ENCODE data around the gene TRAM2. TPM values are rescaled to one million over a fixed set of nuclear protein-coding genes. Genes with fewer than 3 reads are reported as not detected.

Gene TRAM2
- total RNA-seq, 2 donors from 2014 or later = 19.1 to 21.2 TPM

- TF ChIP-seq CTCF (IDR thresholded peaks at IDR 0.05) = no peak
- no peaks in the 10 kb centered on the region for H3K9me3 ChIP-seq
Observed at GRCh38 chr6:52527436-52527835, 49.4 kb downstream of the TRAM2 start.

GRCh38 chr6:52526634-52527033 is 50.2 kb downstream of the TRAM2 start:
- intact Hi-C loops (cut with DNase I) = no loop called here
- Histone ChIP-seq H3K9ac (ENCODE audit: low read depth in 2 of 2, low read length in 2 of 2) (no peak overlapping the region), H3K9me3 (no peaks in the 10 kb centered on the region), H3K4me3 (no peak overlapping the region), H3K27me3 (no peaks in the 10 kb centered on the region), H3K4me1 (peaks cover 4% of the 10 kb centered on the region), H3K36me3 (no peaks in the 10 kb centered on the region), H3K27ac (no peak overlapping the region)
- TF ChIP-seq CTCF (IDR thresholded peaks at IDR 0.05) = no peak
- no peak for DNase-seq

More at GRCh38 chr6:52527436-52527835, 49.4 kb downstream of the TRAM2 start:
- no peaks in the 10 kb centered on the region for H3K27me3 ChIP-seq
- peaks cover 4% of the 10 kb centered on the region for H3K4me1 ChIP-seq
- no peak overlapping the region for H3K9ac ChIP-seq (ENCODE audit: low read depth in 2 of 2, low read length in 2 of 2)
- DNase-seq = no peak
- intact Hi-C loops (cut with DNase I) = no loop called here
- H3K36me3 ChIP-seq = no peaks in the 10 kb centered on the region
- H3K4me3 ChIP-seq = no peak overlapping the region
- H3K27ac ChIP-seq = no peak overlapping the region

- Histone ChIP-seq H3K9ac (ENCODE audit: low read depth in 2 of 2, low read length in 2 of 2) (no peak overlapping the region), H3K27me3 (no peaks in the 10 kb centered on the region), H3K4me3 (no peak overlapping the region), H3K27ac (no peak overlapping the region), H3K9me3 (no peaks in the 10 kb centered on the region), H3K36me3 (no peaks in the 10 kb centered on the region), H3K4me1 (peaks cover 4% of the 10 kb centered on the region)
- no peak for TF ChIP-seq CTCF (IDR thresholded peaks at IDR 0.05)
- DNase-seq = no peak
- intact Hi-C loops (cut with DNase I) = no loop called here
Observed at GRCh38 chr6:52524918-52525317, 51.9 kb downstream of the TRAM2 start.

DNA sequence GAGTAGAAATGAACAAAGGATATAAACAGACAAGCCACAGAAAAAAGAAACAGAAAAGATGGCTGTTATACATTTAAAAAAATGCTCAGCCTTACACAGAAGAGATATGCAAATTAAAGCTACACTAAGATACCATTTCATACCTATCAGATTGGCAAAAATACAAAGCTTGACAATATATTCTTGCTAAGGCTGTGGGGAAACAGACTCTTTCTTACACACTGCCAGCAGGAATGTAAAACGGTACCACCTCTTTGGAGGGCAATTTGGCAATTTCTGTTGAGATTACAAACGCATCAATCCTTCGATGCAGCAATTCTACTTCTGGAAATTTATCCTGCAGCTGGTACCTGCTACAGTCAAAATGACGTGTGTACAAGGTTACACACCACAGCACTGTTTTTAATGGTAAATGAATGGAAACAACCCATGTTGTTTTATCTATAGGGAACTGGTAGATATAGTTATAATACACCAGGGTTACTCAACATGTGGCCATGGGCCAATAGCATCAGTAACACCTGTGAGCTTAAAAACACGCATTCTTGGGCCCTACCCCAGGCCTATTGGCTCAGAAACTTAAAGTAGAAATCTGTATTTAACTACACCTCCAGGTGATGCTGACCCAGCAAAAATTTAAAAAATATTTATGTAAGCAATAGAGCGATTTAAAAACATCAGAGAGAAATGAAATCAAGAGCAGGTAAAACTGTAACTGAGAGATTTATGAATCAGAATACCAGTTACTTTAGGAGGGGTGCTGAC is 53.3 kb downstream of the TRAM2 start:
- H3K27me3 ChIP-seq = no peaks in the 10 kb centered on the region
- no peak overlapping the region for H3K4me3 ChIP-seq
- no peaks in the 10 kb centered on the region for H3K36me3 ChIP-seq
- no peak overlapping the region for H3K9ac ChIP-seq (ENCODE audit: low read depth in 2 of 2, low read length in 2 of 2)
- H3K9me3 ChIP-seq = no peaks in the 10 kb centered on the region
- no peak for DNase-seq
- no peak for TF ChIP-seq CTCF (IDR thresholded peaks at IDR 0.05)
- intact Hi-C loops (cut with DNase I) = no loop called here
- no peak overlapping the region for H3K27ac ChIP-seq
- H3K4me1 ChIP-seq = peaks cover 4% of the 10 kb centered on the region

DNA sequence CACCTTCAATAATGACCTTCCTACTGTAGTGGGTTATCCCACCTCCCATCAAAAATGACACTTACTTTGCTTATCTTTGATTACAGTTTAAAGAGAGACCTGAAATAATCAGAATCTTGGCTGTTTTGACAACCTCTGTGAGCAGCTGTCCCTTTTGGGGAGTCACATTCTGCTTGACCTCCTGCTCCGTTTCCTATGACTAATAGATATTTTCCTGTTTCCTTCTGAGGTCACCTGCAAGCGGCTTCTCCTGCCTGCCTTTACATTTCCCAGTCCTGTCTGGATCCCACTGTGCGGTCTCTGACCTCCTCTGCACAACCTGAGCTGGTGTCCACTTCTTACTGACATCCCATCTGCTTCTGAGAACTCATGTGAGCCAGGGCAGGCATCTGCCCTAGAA is 54.2 kb downstream of the TRAM2 start:
- intact Hi-C loops (cut with DNase I) = no loop called here
- no peak overlapping the region for H3K4me3 ChIP-seq
- H3K36me3 ChIP-seq = no peaks in the 10 kb centered on the region
- H3K27ac ChIP-seq = no peak overlapping the region
- H3K9ac ChIP-seq (ENCODE audit: low read depth in 2 of 2, low read length in 2 of 2) = peak overlapping the region in 1 of 2 donors; percentile 12
- H3K9me3 ChIP-seq = no peaks in the 10 kb centered on the region
- TF ChIP-seq CTCF (IDR thresholded peaks at IDR 0.05) = no peak
- peaks cover 4% of the 10 kb centered on the region for H3K4me1 ChIP-seq
- no peak for DNase-seq
- H3K27me3 ChIP-seq = no peaks in the 10 kb centered on the region

Measured in colonic mucosa (tissue), 4 donors.